ENCODE data around the gene MELTF.

MELTF gene

GRCh38 chr3:197010556-197011351 lies 18.9 kb downstream of the MELTF start:
- DNase-seq (ENCODE audit: low spot score), result no peak

GRCh38 chr3:197009532-197010019 lies 20.0 kb downstream of the MELTF start:
- no peak for DNase-seq (ENCODE audit: low spot score)

GRCh38 chr3:197008436-197009209 lies 21.0 kb downstream of the MELTF start:
- no peak for DNase-seq (ENCODE audit: low spot score)

- DNase-seq (ENCODE audit: low spot score), result no peak
Measured at GRCh38 chr3:197007953-197008352, 21.7 kb downstream of the MELTF start.

GRCh38 chr3:197007296-197007940 lies 22.2 kb downstream of the MELTF start:
- DNase-seq (ENCODE audit: low spot score), result no peak

GRCh38 chr3:197006860-197007259 lies 22.8 kb downstream of the MELTF start:
- no peak for DNase-seq (ENCODE audit: low spot score)

GRCh38 chr3:197006446-197006845 lies 23.2 kb downstream of the MELTF start:
- no peak for DNase-seq (ENCODE audit: low spot score)

GRCh38 chr3:197003461-197004385 lies 25.9 kb downstream of the MELTF start:
- DNase-seq (ENCODE audit: low spot score), result no peak

GRCh38 chr3:197002701-197003454 lies 26.7 kb downstream of the MELTF start:
- DNase-seq (ENCODE audit: low spot score), result peak; percentile 53

GRCh38 chr3:197001972-197002700 lies 27.5 kb downstream of the MELTF start:
- no peak for DNase-seq (ENCODE audit: low spot score)

GRCh38 chr3:197001106-197001971 lies 28.3 kb downstream of the MELTF start:
- no peak for DNase-seq (ENCODE audit: low spot score)

GRCh38 chr3:197000211-197000610 lies 29.4 kb downstream of the MELTF start:
- no peak for DNase-seq (ENCODE audit: low spot score)

- DNase-seq (ENCODE audit: low spot score), result no peak
Measured at GRCh38 chr3:196998966-196999760, 30.5 kb downstream of the MELTF start.

GRCh38 chr3:196997311-196997710 lies 32.3 kb downstream of the MELTF start:
- DNase-seq (ENCODE audit: low spot score), result no peak

GRCh38 chr3:196996454-196997265 lies 33.0 kb downstream of the MELTF start:
- DNase-seq (ENCODE audit: low spot score), result no peak

- DNase-seq (ENCODE audit: low spot score), result no peak
Measured at GRCh38 chr3:196995646-196996355, 33.8 kb downstream of the MELTF start.

GRCh38 chr3:196995027-196995426 lies 34.6 kb downstream of the MELTF start:
- no peak for DNase-seq (ENCODE audit: low spot score)

Data from kidney capillary endothelial cell (primary cell).